Measurements from ENCODE around the gene TIMM8A.

Gene TIMM8A, protein sequence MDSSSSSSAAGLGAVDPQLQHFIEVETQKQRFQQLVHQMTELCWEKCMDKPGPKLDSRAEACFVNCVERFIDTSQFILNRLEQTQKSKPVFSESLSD

DNA sequence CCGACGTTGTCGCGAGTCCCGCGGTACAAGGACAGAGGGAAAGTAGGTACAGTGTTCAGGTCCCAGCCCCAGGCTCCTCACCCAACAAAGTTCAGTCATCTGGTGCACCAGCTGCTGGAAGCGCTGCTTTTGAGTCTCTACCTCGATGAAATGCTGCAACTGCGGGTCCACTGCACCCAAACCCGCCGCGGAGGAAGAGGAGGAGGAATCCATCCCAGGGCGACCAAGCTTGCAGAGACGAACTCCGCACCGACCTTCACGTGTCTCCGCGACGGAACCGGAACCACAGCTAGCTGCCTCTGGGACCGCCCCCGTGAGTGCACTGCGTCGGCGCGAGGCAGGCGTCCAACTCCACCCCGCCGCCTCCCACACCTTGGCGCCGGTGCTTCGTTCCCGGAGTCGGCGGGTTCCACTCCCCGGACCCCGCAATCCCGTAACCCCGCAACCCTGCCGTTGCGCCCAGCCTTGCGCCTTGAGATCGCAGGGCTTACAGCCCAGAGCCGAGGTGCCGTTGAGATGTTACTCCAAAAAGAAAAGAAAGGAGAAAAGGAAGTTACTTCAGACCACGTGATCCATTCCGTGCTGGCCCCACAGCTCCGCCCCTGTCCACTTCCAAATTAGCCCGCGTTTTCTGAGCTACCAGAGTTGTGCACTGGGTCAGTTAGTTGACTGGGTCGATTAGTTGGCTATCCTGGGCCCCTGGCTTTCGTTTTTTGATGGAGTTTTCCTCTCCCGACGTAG is at the start of gene TIMM8A:
TIMM8A (minus strand) TSS at position 291 of the 741 bp plus-strand sequence; CDS start at position 213, 78 bp downstream.
- peak; percentile 95 for ATAC-seq
- TF ChIP-seq, protein P1, sequence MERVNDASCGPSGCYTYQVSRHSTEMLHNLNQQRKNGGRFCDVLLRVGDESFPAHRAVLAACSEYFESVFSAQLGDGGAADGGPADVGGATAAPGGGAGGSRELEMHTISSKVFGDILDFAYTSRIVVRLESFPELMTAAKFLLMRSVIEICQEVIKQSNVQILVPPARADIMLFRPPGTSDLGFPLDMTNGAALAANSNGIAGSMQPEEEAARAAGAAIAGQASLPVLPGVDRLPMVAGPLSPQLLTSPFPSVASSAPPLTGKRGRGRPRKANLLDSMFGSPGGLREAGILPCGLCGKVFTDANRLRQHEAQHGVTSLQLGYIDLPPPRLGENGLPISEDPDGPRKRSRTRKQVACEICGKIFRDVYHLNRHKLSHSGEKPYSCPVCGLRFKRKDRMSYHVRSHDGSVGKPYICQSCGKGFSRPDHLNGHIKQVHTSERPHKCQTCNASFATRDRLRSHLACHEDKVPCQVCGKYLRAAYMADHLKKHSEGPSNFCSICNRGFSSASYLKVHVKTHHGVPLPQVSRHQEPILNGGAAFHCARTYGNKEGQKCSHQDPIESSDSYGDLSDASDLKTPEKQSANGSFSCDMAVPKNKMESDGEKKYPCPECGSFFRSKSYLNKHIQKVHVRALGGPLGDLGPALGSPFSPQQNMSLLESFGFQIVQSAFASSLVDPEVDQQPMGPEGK (CRISPR knock-in tag; IDR thresholded peaks at IDR 0.05; ENCODE audit: borderline replicate concordance), result no peak

DNA sequence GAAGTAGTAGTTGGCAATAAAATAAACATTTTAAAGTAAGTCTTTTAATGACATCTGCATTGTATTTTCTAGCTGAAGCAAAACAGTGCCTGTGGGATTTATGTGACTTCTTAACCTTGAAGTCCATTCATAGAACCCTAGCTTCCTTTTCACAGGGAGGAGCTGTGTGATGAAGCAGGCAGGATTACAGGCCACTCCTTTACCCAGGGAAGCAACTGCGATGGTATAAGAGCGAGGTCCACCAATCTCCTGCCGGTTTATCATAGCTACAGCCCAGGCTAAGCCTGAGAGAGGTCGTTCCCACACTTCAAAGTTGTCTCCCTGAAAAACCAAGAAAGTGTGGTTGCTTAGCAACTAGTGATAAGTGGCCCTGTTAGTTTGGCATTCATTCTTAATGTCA is 49.2 kb upstream of the TIMM8A start:
- peak; percentile 60 for ATAC-seq
- no peak for TF ChIP-seq ZFP3 (CRISPR knock-in tag; IDR thresholded peaks at IDR 0.05)

DNA sequence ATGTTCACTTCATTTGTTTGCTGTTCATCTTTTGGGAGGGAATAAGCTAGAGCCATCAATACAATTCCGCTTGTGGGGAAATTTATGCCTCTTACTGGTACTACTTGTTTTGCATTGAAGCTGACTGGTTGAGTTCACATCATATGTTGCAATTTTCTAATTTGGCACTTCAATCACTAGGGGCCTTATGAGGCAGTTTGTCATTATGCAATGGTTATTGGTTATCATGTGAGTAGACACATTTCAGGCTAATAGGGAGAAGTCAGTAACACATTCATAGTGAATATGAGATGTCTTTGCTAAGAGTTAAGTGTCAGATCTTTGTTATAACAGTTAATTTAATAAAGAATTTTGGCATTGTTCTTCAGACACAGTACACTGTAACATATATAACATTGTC is 47.2 kb upstream of the TIMM8A start:
- TF ChIP-seq ISL1 (CRISPR knock-in tag; IDR thresholded peaks at IDR 0.05) (no peak), ZFP30 (CRISPR knock-in tag; IDR thresholded peaks at IDR 0.05) (no peak)
- TF ChIP-seq, protein P2, sequence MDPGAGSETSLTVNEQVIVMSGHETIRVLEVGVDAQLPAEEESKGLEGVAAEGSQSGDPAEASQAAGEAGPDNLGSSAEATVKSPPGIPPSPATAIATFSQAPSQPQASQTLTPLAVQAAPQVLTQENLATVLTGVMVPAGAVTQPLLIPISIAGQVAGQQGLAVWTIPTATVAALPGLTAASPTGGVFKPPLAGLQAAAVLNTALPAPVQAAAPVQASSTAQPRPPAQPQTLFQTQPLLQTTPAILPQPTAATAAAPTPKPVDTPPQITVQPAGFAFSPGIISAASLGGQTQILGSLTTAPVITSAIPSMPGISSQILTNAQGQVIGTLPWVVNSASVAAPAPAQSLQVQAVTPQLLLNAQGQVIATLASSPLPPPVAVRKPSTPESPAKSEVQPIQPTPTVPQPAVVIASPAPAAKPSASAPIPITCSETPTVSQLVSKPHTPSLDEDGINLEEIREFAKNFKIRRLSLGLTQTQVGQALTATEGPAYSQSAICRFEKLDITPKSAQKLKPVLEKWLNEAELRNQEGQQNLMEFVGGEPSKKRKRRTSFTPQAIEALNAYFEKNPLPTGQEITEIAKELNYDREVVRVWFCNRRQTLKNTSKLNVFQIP (CRISPR knock-in tag; IDR thresholded peaks at IDR 0.05; ENCODE audit: borderline replicate concordance, low read depth), result no peak
- TF ChIP-seq, protein P3, sequence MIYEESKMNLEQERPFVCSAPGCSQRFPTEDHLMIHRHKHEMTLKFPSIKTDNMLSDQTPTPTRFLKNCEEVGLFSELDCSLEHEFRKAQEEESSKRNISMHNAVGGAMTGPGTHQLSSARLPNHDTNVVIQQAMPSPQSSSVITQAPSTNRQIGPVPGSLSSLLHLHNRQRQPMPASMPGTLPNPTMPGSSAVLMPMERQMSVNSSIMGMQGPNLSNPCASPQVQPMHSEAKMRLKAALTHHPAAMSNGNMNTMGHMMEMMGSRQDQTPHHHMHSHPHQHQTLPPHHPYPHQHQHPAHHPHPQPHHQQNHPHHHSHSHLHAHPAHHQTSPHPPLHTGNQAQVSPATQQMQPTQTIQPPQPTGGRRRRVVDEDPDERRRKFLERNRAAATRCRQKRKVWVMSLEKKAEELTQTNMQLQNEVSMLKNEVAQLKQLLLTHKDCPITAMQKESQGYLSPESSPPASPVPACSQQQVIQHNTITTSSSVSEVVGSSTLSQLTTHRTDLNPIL (CRISPR knock-in tag; IDR thresholded peaks at IDR 0.05; ENCODE audit: low read depth), result no peak
- no peak for ATAC-seq

DNA sequence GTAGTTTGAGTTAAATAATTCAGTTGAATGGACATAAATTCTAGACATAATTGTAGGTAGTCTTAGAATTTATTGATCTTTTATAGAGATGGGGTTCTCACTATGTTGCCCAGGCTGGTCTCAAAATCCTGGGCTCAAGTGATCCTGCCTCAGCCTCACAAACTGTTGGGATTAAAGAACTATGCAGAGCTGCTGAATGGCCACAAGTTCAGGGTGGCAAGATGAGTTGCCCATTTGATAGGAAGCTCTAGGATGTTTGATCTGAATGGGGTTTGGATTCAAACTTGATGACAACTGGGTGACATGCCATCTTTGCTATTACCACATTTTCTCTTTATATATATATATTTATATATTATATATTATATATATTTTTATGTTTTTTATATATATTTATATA is 45.8 kb upstream of the TIMM8A start:
- no peak for ATAC-seq
- TF ChIP-seq, protein P2 (CRISPR knock-in tag; IDR thresholded peaks at IDR 0.05; ENCODE audit: borderline replicate concordance, low read depth), result no peak
- TF ChIP-seq ZNF565 (CRISPR knock-in tag; conservative IDR thresholded peaks at IDR 0.05; ENCODE audit: low read depth) (no peak), ZNF8 (CRISPR knock-in tag; IDR thresholded peaks at IDR 0.05) (no peak), TCF4 (CRISPR knock-in tag; IDR thresholded peaks at IDR 0.05; ENCODE audit: borderline replicate concordance) (no peak), ZNF70 (CRISPR knock-in tag; IDR thresholded peaks at IDR 0.05) (no peak), ZC3H10 (CRISPR knock-in tag; IDR thresholded peaks at IDR 0.05) (no peak), ZFP30 (CRISPR knock-in tag; IDR thresholded peaks at IDR 0.05) (no peak), TOX (CRISPR knock-in tag; IDR thresholded peaks at IDR 0.05; ENCODE audit: borderline replicate concordance) (no peak), ARNTL (CRISPR knock-in tag; IDR thresholded peaks at IDR 0.05; ENCODE audit: borderline replicate concordance, low read depth) (no peak)
- TF ChIP-seq, protein P4, sequence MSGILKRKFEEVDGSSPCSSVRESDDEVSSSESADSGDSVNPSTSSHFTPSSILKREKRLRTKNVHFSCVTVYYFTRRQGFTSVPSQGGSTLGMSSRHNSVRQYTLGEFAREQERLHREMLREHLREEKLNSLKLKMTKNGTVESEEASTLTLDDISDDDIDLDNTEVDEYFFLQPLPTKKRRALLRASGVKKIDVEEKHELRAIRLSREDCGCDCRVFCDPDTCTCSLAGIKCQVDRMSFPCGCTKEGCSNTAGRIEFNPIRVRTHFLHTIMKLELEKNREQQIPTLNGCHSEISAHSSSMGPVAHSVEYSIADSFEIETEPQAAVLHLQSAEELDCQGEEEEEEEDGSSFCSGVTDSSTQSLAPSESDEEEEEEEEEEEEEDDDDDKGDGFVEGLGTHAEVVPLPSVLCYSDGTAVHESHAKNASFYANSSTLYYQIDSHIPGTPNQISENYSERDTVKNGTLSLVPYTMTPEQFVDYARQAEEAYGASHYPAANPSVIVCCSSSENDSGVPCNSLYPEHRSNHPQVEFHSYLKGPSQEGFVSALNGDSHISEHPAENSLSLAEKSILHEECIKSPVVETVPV (CRISPR knock-in tag; IDR thresholded peaks at IDR 0.05), result no peak
- TF ChIP-seq, protein P1 (CRISPR knock-in tag; IDR thresholded peaks at IDR 0.05; ENCODE audit: borderline replicate concordance), result no peak
